ENCODE measurements around the gene SIRT6. TPM values are rescaled to one million over a fixed set of nuclear protein-coding genes. Genes with fewer than 3 reads are reported as not detected.
"Not testable (repeated sequence)": the region's sequence is repeated elsewhere in the genome, so short reads cannot be mapped to it uniquely, and the experiment has no call there.

Gene SIRT6
- total RNA-seq, result 10 to 100 TPM; 10.0 to 35.0 (median 27.1) TPM

DNA sequence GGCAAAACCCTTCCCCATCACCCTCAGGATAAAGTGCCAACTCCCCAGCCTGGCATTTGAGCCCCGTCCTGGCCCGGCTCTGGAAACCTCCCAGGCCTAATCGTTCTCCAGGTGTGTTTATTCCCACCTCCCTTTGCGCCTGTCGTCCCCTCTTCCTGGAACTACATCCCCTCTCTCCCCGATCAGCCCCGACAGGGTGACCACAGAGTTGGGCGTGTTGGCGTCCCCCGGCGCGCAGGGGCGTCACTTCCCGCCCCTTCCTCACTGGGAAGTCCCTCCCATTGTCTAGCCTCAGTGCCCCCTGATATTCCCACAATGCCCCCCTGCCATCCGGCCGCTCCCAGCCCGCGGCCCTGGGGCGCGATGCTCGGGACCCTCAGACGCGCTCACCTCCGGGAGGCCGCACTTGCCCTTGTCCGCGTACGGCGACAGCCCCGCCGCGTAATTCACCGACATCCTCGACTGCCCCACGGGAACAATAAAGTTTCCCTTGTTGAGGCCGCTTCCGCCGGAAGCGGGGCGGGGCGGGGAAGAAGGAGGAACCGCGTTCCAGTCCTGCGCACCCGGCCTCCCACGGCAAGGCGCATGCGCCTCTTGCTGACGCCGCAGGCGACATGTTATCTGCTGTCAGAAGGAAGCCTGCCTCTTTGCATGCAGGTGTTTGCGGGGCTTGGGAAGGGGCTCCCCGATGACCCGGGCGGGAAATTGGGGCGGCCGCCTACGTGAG lies at the start of gene SIRT6, which contains the start of gene ANKRD24:
TSS of gene SIRT6 (minus strand) at position 480 of the 727 bp plus-strand sequence. CDS start at position 456, 24 bp downstream.
TSS of gene ANKRD24 (plus strand) at position 606 of the 727 bp plus-strand sequence. CDS start 3,737 bp downstream, outside the sequence.
- no peaks in the 10 kb centered on the region for H3K9me3 ChIP-seq
- peak within 1 kb of the TSS in 3 of 4 donors; percentile 76 to 88 (median 83) for H3K27ac ChIP-seq
- peak; percentile 95 for ATAC-seq
- peaks cover 0 to 28% (median 13%) of the 10 kb centered on the region in 3 donors for H3K4me1 ChIP-seq
- peak; percentile 94 for TF ChIP-seq POLR2AphosphoS5 (IDR thresholded peaks at IDR 0.05)
- peak; percentile 50 to 52 for TF ChIP-seq POLR2A (IDR thresholded peaks at IDR 0.05)
- TF ChIP-seq, protein P1, sequence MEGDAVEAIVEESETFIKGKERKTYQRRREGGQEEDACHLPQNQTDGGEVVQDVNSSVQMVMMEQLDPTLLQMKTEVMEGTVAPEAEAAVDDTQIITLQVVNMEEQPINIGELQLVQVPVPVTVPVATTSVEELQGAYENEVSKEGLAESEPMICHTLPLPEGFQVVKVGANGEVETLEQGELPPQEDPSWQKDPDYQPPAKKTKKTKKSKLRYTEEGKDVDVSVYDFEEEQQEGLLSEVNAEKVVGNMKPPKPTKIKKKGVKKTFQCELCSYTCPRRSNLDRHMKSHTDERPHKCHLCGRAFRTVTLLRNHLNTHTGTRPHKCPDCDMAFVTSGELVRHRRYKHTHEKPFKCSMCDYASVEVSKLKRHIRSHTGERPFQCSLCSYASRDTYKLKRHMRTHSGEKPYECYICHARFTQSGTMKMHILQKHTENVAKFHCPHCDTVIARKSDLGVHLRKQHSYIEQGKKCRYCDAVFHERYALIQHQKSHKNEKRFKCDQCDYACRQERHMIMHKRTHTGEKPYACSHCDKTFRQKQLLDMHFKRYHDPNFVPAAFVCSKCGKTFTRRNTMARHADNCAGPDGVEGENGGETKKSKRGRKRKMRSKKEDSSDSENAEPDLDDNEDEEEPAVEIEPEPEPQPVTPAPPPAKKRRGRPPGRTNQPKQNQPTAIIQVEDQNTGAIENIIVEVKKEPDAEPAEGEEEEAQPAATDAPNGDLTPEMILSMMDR (IDR thresholded peaks at IDR 0.05), result peak in 1 of 4 experiments; percentile 2
- no peak for TF ChIP-seq EP300 (IDR thresholded peaks at IDR 0.05)
- H3K36me3 ChIP-seq, result peaks cover 0 to 34% of the 10 kb centered on the region in 2 donors
- H3K27me3 ChIP-seq, result peaks cover 29% of the 10 kb centered on the region
- 0% methylated on average over 7 of the region's 58 CpGs; no CpG with 5 or more reads in 1 of the 2 donors for WGBS, 2 donors (ENCODE audit: low coverage in 1 of 2)
- H3K4me3 ChIP-seq, result peak within 1 kb of the TSS; percentile 53 to 96

DNA sequence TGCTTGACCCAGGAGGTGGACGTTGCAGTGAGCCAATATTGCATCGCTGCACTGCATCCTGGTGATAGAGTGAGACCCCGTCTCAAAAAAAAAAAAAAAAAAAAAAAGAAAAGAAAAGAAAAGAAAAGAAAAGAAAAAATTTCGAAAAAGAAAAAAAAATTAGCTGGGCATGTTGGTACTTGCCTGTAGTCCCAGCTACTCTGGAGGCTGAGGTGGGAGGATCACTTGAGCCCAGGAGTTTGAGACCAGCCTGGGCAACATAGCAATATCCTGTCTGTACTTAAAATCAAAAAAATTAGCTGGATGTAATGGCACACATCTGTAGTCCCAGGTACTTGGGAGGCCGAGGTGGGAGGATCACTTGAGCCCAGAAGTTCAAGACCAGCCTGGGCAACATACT lies 49.8 kb upstream of the SIRT6 start:
- not testable (repeated sequence) for ATAC-seq

DNA sequence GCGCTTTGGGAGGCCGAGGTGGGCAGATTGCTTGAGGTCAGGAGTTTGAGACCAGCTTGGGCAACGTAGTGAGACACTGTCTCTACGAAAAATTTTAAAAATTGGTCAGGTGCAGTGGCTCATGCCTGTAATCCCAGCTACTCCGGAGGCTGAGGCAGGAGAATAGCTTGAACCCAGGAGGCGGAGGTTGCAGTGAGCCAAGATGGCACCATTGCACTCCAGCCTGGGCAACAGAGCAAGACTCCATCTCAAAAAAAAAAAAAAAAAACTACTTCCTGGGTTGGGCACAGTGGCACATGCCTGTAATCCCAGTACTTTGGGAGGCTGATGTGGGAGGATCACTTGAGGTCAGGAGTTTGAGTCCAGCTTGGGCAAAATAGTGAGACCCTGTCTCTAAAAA lies 49.2 kb upstream of the SIRT6 start:
- H3K4me3 ChIP-seq, H3K27ac ChIP-seq, H3K4me1 ChIP-seq, H3K9me3 ChIP-seq, ATAC-seq, H3K36me3 ChIP-seq: not testable (repeated sequence)
- peaks cover 91% of the 10 kb centered on the region for H3K27me3 ChIP-seq
- WGBS, 2 donors (ENCODE audit: low coverage in 1 of 2), result no CpG with 5 or more reads among the region's 6 CpGs

More for the DNA sequence above, 49.8 kb upstream of the SIRT6 start:
- not testable (repeated sequence) for H3K4me1 ChIP-seq, H3K27ac ChIP-seq, H3K4me3 ChIP-seq, H3K36me3 ChIP-seq, H3K9me3 ChIP-seq
- H3K27me3 ChIP-seq, result peaks cover 96% of the 10 kb centered on the region
- 41 to 100% methylated on average over 1 to 2 of the region's 5 CpGs for whole genome bisulfite sequencing, 2 donors (ENCODE audit: low coverage in 1 of 2)

DNA sequence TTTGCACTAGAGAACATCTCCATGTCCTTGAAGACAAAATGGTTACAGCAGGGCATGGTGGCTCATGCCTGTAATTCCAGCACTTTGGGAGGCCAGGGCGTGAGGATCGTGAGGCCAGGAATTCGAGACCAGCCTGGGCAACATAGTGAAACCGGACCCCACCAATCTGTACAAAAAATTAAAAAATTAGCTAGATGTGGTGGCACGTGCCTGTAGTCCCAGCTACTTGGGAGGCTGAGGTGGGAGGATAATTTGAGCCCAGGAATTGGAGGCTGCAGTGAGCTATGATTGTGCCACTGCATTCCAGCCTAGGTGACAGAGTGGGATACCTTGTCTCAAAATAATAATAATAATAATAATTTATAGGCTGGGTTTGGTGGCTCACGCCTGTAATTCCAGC lies 47.9 kb upstream of the SIRT6 start:
- not testable (repeated sequence) for ATAC-seq, H3K9me3 ChIP-seq, H3K4me1 ChIP-seq, H3K27ac ChIP-seq, H3K4me3 ChIP-seq, H3K36me3 ChIP-seq
- WGBS, 2 donors (ENCODE audit: low coverage in 1 of 2), result 81 to 83% methylated on average over 1 to 5 of the region's 6 CpGs
- H3K27me3 ChIP-seq, result peaks cover 81% of the 10 kb centered on the region

DNA sequence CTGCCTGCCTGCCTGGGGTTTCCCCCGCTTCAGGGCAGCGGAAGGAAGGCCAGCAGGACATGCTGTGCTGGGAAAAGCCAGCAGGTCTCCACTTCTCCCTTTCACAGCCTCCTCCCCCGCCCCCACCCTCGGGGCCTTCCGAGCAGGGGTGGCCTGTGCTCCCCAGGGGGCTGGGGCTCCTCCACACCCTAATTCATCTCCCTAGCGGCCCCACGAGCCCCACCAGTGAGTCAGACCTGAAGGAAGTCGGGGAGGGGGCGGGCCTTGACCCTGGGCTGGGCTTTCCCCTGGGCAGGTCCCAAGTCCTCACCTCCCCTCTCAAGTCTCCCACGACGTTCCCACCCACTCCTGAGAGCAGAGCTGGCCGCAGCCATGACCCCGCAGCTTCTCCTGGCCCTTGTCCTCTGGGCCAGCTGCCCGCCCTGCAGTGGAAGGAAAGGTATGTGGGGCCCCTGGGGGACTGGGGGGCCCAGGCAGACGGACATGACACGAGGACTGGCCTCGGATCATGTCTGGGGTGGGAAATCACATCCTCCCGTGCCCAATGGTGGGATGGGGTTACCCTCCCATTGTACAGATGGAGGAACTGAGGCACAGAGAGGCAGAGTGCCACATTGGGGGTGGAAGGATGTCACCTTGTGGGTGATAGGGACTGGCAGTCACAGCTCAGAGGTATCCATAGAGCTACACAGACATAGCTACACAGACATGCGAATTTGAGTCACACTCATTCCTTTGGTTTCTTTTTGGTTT lies 47.0 kb upstream of the SIRT6 start, which contains the start of gene EBI3:
TSS of gene EBI3 (plus strand) at position 345 of the 753 bp plus-strand sequence. CDS start at position 373, 28 bp downstream.
- no peak within 1 kb of the TSS for H3K27ac ChIP-seq
- no peaks in the 10 kb centered on the region for H3K4me1 ChIP-seq
- 18 to 23% methylated on average over 3 to 5 of the region's 19 CpGs for WGBS, 2 donors (ENCODE audit: low coverage in 1 of 2)
- H3K9me3 ChIP-seq, result no peaks in the 10 kb centered on the region
- H3K4me3 ChIP-seq, result peak within 1 kb of the TSS in 1 of 2 donors; percentile 14
- no peak for ATAC-seq
- peaks cover 72% of the 10 kb centered on the region for H3K27me3 ChIP-seq
- no peaks in the 10 kb centered on the region for H3K36me3 ChIP-seq
- TF ChIP-seq, protein P1 (IDR thresholded peaks at IDR 0.05), result no peak
- no peak for TF ChIP-seq POLR2AphosphoS5 (IDR thresholded peaks at IDR 0.05)
- no peak for TF ChIP-seq EP300 (IDR thresholded peaks at IDR 0.05)
- no peak for TF ChIP-seq POLR2A (IDR thresholded peaks at IDR 0.05)

DNA sequence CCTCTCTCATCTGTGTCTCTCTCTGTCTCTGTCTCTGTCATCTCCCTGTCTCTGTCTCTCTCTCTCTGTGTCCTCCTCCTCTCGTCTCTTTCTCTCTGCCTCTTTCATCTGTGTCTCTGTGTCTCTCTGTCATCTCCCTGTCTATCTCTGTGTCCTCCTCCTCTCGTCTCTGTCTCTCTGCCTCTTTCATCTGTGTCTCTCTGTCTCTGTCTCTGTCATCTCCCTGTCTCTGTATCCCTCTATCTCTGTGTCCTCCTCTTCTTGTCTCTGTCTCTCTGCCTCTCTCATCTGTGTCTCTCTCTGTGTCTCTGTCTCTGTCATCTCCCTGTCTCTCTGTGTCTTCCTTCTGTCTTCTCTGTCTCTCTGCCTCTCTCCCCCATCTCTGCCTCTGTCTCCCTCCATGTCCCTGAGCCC lies 46.4 kb upstream of the SIRT6 start:
- TF ChIP-seq POLR2A (IDR thresholded peaks at IDR 0.05) (no peak), EP300 (IDR thresholded peaks at IDR 0.05) (no peak), POLR2AphosphoS5 (IDR thresholded peaks at IDR 0.05) (no peak)
- TF ChIP-seq, protein P1 (IDR thresholded peaks at IDR 0.05), result no peak
- no peak overlapping the region for H3K4me3 ChIP-seq
- H3K27ac ChIP-seq, result no peak overlapping the region
- peaks cover 66% of the 10 kb centered on the region for H3K27me3 ChIP-seq
- no peaks in the 10 kb centered on the region for H3K9me3 ChIP-seq
- H3K36me3 ChIP-seq, result no peaks in the 10 kb centered on the region
- H3K4me1 ChIP-seq, result no peaks in the 10 kb centered on the region
- no peak for ATAC-seq
- WGBS, 2 donors (ENCODE audit: low coverage in 1 of 2), result 61 to 77% methylated on average over 2 of the region's 2 CpGs

Data from gastroesophageal sphincter (tissue), 4 donors.